PC-3 (cell line): ENCODE measurements around the gene FRA10AC1.

Experiments
- EZH2 ChIP-seq: fragments of 300-600 bp; sonication (generic); IDR thresholded peaks from one replicate; pipeline ENCODE4 v1.6.1; 2017; ENCODE audit warnings: antibody characterized with exemption, mild to moderate bottlenecking, low read length; ENCODE audit not compliant: unreplicated experiment
- EZH2phosphoT487 ChIP-seq: fragments of 300-600 bp; sonication (generic); IDR thresholded peaks from 2 replicates; pipeline ENCODE4 v1.6.1; 2018; ENCODE audit warnings: mild to moderate bottlenecking, antibody characterized with exemption, low read length, borderline replicate concordance
- TF ChIP-seq, protein P1 (sequence below): fragments of 300-600 bp; sonication (generic); conservative IDR thresholded peaks from 2 replicates; pipeline ENCODE4 v1.5.1; 2017; ENCODE audit warnings: antibody characterized with exemption, low read depth, mild to moderate bottlenecking, low read length

DNA sequence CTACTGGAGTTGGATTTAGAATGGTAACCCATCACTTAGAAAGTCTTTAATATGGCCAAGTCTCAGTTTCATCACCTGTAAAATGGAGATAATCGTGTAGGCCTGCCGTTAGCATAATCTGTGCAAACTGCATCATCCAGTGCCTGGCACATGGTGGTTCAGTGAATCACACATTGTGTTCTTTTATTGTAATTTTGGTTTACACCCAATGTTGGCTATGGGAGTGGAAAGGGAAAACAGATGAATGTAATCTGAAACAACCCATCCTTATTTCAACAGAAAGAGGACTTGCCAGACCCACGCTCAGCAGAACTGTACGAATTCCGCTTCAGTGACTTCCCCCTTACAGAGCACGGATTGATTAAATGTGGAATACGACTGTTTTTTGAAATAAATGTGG lies 62.6 kb downstream of the FRA10AC1 start:
- TF ChIP-seq, protein P1, sequence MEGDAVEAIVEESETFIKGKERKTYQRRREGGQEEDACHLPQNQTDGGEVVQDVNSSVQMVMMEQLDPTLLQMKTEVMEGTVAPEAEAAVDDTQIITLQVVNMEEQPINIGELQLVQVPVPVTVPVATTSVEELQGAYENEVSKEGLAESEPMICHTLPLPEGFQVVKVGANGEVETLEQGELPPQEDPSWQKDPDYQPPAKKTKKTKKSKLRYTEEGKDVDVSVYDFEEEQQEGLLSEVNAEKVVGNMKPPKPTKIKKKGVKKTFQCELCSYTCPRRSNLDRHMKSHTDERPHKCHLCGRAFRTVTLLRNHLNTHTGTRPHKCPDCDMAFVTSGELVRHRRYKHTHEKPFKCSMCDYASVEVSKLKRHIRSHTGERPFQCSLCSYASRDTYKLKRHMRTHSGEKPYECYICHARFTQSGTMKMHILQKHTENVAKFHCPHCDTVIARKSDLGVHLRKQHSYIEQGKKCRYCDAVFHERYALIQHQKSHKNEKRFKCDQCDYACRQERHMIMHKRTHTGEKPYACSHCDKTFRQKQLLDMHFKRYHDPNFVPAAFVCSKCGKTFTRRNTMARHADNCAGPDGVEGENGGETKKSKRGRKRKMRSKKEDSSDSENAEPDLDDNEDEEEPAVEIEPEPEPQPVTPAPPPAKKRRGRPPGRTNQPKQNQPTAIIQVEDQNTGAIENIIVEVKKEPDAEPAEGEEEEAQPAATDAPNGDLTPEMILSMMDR = no peak
- TF ChIP-seq EZH2 (no peak), EZH2phosphoT487 (no peak)
